HepG2 (cell line): ENCODE measurements around the gene SNRNP48. TPM values are rescaled to one million over a fixed set of nuclear protein-coding genes. Genes with fewer than 3 reads are reported as not detected.
A peak's percentile ranks its signal among the peaks of the same experiment; 100 is the strongest.

Source experiments
- AKAP8 ChIP-seq: sonication (generic); formaldehyde crosslinking; IDR thresholded peaks from 2 replicates; pipeline ENCODE4 v1.5.1; 2020; ENCODE audit warnings: mild to moderate bottlenecking, missing genetic modification reagents
- BRCA1 ChIP-seq: sonication (generic); formaldehyde crosslinking; IDR thresholded peaks from 2 replicates; pipeline ENCODE4 v1.4.0; 2020; ENCODE audit warnings: missing genetic modification reagents
- ERF ChIP-seq: IDR thresholded peaks from 2 replicates; pipeline ENCODE4 v1.6.1; 2018; ENCODE audit warnings: missing biosample characterization, missing genetic modification reagents
- GPN1 ChIP-seq: sonication (generic); formaldehyde crosslinking; IDR thresholded peaks from 2 replicates; pipeline ENCODE4 v1.5.1; 2020; ENCODE audit warnings: missing genetic modification reagents, borderline replicate concordance
- MTF2 ChIP-seq: sonication (generic); formaldehyde crosslinking; IDR thresholded peaks from 2 replicates; pipeline ENCODE4 v1.5.0; 2020; ENCODE audit warnings: missing genetic modification reagents, borderline replicate concordance
- PCBP1 ChIP-seq: fragments of 200-400 bp; formaldehyde crosslinking; IDR thresholded peaks from 2 replicates; pipeline ENCODE4 v1.6.1; 2017; ENCODE audit warnings: mild to moderate bottlenecking, low read depth, low read length, borderline replicate concordance
- RFX5 ChIP-seq: IDR thresholded peaks from 2 replicates; pipeline ENCODE4 v1.6.1; 2011; ENCODE audit warnings: low read depth, low read length, improper control_type of control experiment
- RORA ChIP-seq: sonication (generic); formaldehyde crosslinking; IDR thresholded peaks from 2 replicates; pipeline ENCODE4 v1.5.0; 2020; ENCODE audit warnings: mild to moderate bottlenecking, missing genetic modification reagents, moderate library complexity
- SP2 ChIP-seq: sonication (generic); formaldehyde crosslinking; IDR thresholded peaks from 2 replicates; pipeline ENCODE4 v1.5.1; 2020; ENCODE audit warnings: mild to moderate bottlenecking, missing genetic modification reagents
- STAT5B ChIP-seq: sonication (generic); formaldehyde crosslinking; IDR thresholded peaks from 2 replicates; pipeline ENCODE4 v1.4.0; 2020; ENCODE audit warnings: missing genetic modification reagents
- TGIF2 ChIP-seq: IDR thresholded peaks from 2 replicates; pipeline ENCODE4 v1.6.1; 2016; ENCODE audit warnings: control low read depth, missing compliant biosample characterization
- THAP11 ChIP-seq: IDR thresholded peaks from 2 replicates; pipeline ENCODE4 v1.6.1; 2016; ENCODE audit warnings: missing biosample characterization, missing genetic modification reagents
- U2AF1 ChIP-seq: fragments of 200-400 bp; formaldehyde crosslinking; optimal IDR thresholded peaks from 2 replicates; pipeline ENCODE3; 2017; ENCODE audit warnings: mild to moderate bottlenecking, low read depth, low read length
- ZFP37 ChIP-seq: sonication (generic); formaldehyde crosslinking; IDR thresholded peaks from 2 replicates; pipeline ENCODE4 v1.4.0; 2020; ENCODE audit warnings: missing genetic modification reagents, borderline replicate concordance
- ZNF205 ChIP-seq: IDR thresholded peaks from 2 replicates; pipeline ENCODE4 v1.6.1; 2018; ENCODE audit warnings: missing biosample characterization, missing genetic modification reagents
- ZNF235 ChIP-seq: sonication (generic); formaldehyde crosslinking; IDR thresholded peaks from 2 replicates; pipeline ENCODE4 v1.8.1; 2023; ENCODE audit warnings: mild to moderate bottlenecking, missing genetic modification reagents, borderline replicate concordance
- ZNF354B ChIP-seq: sonication (generic); formaldehyde crosslinking; IDR thresholded peaks from 2 replicates; pipeline ENCODE4 v1.8.0; 2022; ENCODE audit warnings: mild to moderate bottlenecking, missing genetic modification reagents
- ZNF737 ChIP-seq: sonication (generic); formaldehyde crosslinking; IDR thresholded peaks from 2 replicates; pipeline ENCODE4 v1.5.0; 2020; ENCODE audit warnings: missing genetic modification reagents, mild to moderate bottlenecking, borderline replicate concordance
- ZSCAN31 ChIP-seq: sonication (generic); formaldehyde crosslinking; IDR thresholded peaks from 2 replicates; pipeline ENCODE4 v1.5.0; 2020; ENCODE audit warnings: low read depth, mild to moderate bottlenecking, missing genetic modification reagents
- polyA plus RNA-seq, 8 experiments: library from polyadenylated mRNA; depleted of rRNA in 3 of 8; stranded (reverse) in 7 of 8; unstranded in 1 of 8; fragments of >200 nt; fragmentation: Illumina TruSeq in 4 of 8; extraction: Trizol in 4 of 8; gene quantifications; 2 replicates each; pipeline versions ENCODE4 v1.2.1 to v1.2.3, GENCODE V29; 2011 to 2016; ENCODE audit warnings: low read depth in 4 of 8, missing spikeins in 1 of 8, mixed read lengths in 1 of 8; ENCODE audit not compliant: insufficient read depth in 1 of 8
- total RNA-seq, 5 experiments: library from RNA; depleted of rRNA; stranded (reverse); fragments of >200 nt; fragmentation: Illumina TruSeq; extraction: Trizol; gene quantifications; 2 replicates each; pipeline ENCODE4 v1.2.3, GENCODE V29; 2016; ENCODE audit warnings: low read depth in 1 of 5
- TF ChIP-seq, protein P1 (sequence below): sonication (generic); formaldehyde crosslinking; IDR thresholded peaks from 2 replicates; pipeline ENCODE4 v1.4.0; 2020; ENCODE audit warnings: mild to moderate bottlenecking, missing genetic modification reagents
- TF ChIP-seq, protein P2 (sequence below): sonication (generic); formaldehyde crosslinking; conservative IDR thresholded peaks from 2 replicates; pipeline ENCODE4 v1.4.0; 2020; ENCODE audit warnings: missing genetic modification reagents
- TF ChIP-seq, protein P3 (sequence below): IDR thresholded peaks from 2 replicates; pipeline ENCODE4 v1.6.1; 2016; ENCODE audit warnings: missing compliant biosample characterization, missing genetic modification reagents, borderline replicate concordance

The SNRNP48 gene
- total and polyA plus RNA-seq, 2 of the 13 experiments (the other 11 are each of a cell fraction or from before 2014, with no cell fraction given), result 17.5 to 47.5 TPM

DNA sequence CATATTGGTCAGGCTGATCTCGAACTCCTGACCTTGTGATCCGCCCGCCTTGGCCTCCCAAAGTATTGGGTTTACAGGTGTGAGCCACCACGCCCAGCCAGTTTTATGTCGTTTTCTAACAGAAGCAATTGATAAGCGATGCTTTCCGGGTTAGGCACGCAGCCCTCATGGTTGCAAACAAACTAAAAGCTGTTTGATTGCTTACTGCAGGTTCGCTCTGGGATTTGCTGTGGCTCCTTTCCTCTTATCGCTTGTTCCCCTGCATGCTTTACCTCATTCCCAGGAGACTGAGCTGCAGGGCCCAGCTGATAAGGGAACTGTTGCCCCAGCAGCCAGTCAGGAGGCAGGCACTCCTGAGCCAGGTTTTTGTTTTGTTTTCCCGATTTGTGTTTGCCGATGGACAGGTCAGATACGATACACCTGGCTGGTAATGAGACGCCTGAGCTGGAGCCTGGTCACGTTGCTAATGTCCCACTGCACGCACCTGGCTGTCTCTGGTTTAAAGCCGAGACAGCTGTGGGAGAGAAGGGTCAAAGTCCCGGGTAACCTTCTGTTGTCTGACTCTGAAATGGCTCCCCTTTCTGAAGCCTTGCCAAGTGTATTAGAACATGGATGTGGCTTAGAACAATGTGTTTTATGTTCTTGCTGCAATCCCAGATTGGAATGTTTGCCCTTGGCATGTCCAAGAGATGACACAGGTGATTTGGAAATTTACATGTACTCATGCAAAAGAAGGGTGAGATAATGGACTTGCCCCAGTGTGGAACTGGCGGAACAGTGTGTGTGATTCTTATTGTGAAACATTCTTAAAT is 28.6 kb upstream of the SNRNP48 start (continued):
- no peak for TF ChIP-seq SP2
- TF ChIP-seq GPN1 (CRISPR knock-in tag), result no peak
- TF ChIP-seq TGIF2 (CRISPR knock-in tag), result peak; percentile 98
- TF ChIP-seq THAP11 (CRISPR knock-in tag), result peak; percentile 83
- peak; percentile 64; the same call in 1 of the 2 replicates for TF ChIP-seq AKAP8 (CRISPR knock-in tag)
- TF ChIP-seq ZNF354B, result peak; percentile 57; the same call in 1 of the 2 replicates
- no peak for TF ChIP-seq ZNF235 (CRISPR knock-in tag)
- no peak; the same call in 1 of the 2 replicates for TF ChIP-seq ZSCAN31 (CRISPR knock-in tag)
- 0 out of 2 replicates have a peak, but pooled peaks have one; percentile 30 for TF ChIP-seq RORA (CRISPR knock-in tag)
- no peak for TF ChIP-seq U2AF1
- TF ChIP-seq, protein P1, sequence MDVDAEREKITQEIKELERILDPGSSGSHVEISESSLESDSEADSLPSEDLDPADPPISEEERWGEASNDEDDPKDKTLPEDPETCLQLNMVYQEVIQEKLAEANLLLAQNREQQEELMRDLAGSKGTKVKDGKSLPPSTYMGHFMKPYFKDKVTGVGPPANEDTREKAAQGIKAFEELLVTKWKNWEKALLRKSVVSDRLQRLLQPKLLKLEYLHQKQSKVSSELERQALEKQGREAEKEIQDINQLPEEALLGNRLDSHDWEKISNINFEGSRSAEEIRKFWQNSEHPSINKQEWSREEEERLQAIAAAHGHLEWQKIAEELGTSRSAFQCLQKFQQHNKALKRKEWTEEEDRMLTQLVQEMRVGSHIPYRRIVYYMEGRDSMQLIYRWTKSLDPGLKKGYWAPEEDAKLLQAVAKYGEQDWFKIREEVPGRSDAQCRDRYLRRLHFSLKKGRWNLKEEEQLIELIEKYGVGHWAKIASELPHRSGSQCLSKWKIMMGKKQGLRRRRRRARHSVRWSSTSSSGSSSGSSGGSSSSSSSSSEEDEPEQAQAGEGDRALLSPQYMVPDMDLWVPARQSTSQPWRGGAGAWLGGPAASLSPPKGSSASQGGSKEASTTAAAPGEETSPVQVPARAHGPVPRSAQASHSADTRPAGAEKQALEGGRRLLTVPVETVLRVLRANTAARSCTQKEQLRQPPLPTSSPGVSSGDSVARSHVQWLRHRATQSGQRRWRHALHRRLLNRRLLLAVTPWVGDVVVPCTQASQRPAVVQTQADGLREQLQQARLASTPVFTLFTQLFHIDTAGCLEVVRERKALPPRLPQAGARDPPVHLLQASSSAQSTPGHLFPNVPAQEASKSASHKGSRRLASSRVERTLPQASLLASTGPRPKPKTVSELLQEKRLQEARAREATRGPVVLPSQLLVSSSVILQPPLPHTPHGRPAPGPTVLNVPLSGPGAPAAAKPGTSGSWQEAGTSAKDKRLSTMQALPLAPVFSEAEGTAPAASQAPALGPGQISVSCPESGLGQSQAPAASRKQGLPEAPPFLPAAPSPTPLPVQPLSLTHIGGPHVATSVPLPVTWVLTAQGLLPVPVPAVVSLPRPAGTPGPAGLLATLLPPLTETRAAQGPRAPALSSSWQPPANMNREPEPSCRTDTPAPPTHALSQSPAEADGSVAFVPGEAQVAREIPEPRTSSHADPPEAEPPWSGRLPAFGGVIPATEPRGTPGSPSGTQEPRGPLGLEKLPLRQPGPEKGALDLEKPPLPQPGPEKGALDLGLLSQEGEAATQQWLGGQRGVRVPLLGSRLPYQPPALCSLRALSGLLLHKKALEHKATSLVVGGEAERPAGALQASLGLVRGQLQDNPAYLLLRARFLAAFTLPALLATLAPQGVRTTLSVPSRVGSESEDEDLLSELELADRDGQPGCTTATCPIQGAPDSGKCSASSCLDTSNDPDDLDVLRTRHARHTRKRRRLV (CRISPR knock-in tag), result peak; percentile 69; the same call in 1 of the 2 replicates
- TF ChIP-seq, protein P2, sequence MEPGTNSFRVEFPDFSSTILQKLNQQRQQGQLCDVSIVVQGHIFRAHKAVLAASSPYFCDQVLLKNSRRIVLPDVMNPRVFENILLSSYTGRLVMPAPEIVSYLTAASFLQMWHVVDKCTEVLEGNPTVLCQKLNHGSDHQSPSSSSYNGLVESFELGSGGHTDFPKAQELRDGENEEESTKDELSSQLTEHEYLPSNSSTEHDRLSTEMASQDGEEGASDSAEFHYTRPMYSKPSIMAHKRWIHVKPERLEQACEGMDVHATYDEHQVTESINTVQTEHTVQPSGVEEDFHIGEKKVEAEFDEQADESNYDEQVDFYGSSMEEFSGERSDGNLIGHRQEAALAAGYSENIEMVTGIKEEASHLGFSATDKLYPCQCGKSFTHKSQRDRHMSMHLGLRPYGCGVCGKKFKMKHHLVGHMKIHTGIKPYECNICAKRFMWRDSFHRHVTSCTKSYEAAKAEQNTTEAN (CRISPR knock-in tag), result peak; percentile 36; the same call in 1 of the 2 replicates
- TF ChIP-seq PCBP1, result no peak
- peak; percentile 96 for TF ChIP-seq ERF (CRISPR knock-in tag)
- no peak for TF ChIP-seq RFX5
- peak; percentile 93; the same call in 1 of the 2 replicates for TF ChIP-seq STAT5B (CRISPR knock-in tag)
- no peak for TF ChIP-seq MTF2 (CRISPR knock-in tag)
- TF ChIP-seq ZNF205 (CRISPR knock-in tag), result peak; percentile 65
- TF ChIP-seq ZFP37 (CRISPR knock-in tag), result no peak
- TF ChIP-seq, protein P3, sequence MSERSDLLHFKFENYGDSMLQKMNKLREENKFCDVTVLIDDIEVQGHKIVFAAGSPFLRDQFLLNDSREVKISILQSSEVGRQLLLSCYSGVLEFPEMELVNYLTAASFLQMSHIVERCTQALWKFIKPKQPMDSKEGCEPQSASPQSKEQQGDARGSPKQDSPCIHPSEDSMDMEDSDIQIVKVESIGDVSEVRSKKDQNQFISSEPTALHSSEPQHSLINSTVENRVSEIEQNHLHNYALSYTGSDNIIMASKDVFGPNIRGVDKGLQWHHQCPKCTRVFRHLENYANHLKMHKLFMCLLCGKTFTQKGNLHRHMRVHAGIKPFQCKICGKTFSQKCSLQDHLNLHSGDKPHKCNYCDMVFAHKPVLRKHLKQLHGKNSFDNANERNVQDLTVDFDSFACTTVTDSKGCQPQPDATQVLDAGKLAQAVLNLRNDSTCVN (CRISPR knock-in tag), result peak; percentile 95
- TF ChIP-seq BRCA1 (CRISPR knock-in tag), result no peak
- TF ChIP-seq ZNF737 (CRISPR knock-in tag), result no peak
